ENCODE results near the gene SBNO1.

DNA sequence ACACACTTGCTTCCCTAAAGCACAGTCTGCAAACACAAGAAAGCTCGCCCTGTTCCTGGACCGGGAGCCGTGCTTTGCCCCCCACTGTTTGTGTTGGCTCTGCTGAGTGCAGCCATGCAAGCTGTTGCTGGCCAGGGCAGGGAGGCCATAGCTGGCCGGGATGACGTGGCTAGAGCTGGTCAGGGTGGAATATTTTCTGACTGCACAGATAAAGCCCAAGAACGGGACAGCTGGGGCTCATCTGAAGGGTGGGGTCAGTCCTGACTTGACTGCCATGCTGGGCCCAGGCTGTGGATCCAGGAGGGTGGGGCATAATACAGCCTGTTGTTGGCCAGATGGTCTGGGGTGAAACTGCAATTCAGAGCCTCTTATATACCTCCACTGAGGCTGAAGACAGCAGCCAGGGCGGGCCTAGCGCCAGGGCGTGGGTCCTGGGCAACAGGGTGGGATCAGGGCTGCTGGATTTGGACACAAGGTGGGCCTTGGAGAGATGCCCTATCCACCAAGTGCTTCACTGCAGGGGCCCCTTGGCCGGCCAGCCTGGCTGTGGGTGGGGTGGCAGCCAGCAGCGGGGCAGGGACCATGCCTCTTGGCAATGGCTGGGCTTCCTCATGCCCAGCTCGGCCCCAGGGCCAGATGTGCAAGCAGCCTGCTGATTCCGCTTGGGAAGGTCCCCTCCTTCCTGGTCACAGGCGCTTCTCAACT, 34.1 kb upstream of the SBNO1 start:
- TF ChIP-seq CTCF (tag by site-specific recombination; IDR thresholded peaks at IDR 0.05) (no peak), ZNF335 (tag by site-specific recombination; conservative IDR thresholded peaks at IDR 0.05) (no peak), ZNF629 (tag by site-specific recombination; IDR thresholded peaks at IDR 0.05) (no peak), PRDM1 (tag by site-specific recombination; IDR thresholded peaks at IDR 0.05) (no peak), SCRT2 (tag by site-specific recombination; IDR thresholded peaks at IDR 0.05) (no peak), ZFP37 (tag by site-specific recombination; IDR thresholded peaks at IDR 0.05) (no peak), ZSCAN30 (tag by site-specific recombination; IDR thresholded peaks at IDR 0.05) (no peak), ZNF184 (tag by site-specific recombination; IDR thresholded peaks at IDR 0.05) (no peak), ZNF274 (IDR thresholded peaks at IDR 0.05; ENCODE audit: low read length) (no peak), ZNF274 (tag by site-specific recombination; IDR thresholded peaks at IDR 0.05; ENCODE audit: borderline replicate concordance) (no peak), ZNF600 (tag by site-specific recombination; IDR thresholded peaks at IDR 0.05) (no peak)
- TF ChIP-seq, protein P1, sequence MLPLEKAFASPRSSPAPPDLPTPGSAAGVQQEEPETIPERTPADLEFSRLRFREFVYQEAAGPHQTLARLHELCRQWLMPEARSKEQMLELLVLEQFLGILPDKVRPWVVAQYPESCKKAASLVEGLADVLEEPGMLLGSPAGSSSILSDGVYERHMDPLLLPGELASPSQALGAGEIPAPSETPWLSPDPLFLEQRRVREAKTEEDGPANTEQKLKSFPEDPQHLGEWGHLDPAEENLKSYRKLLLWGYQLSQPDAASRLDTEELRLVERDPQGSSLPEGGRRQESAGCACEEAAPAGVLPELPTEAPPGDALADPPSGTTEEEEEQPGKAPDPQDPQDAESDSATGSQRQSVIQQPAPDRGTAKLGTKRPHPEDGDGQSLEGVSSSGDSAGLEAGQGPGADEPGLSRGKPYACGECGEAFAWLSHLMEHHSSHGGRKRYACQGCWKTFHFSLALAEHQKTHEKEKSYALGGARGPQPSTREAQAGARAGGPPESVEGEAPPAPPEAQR (tag by site-specific recombination; IDR thresholded peaks at IDR 0.05), result no peak

All from HEK293 (cell line).